Muscle of arm (tissue), 12 donors: Measurements from ENCODE around the gene VAMP4. TPM values are rescaled to one million over a fixed set of nuclear protein-coding genes. Genes with fewer than 3 reads are reported as not detected.

ENCODE experiments used
- DNase-seq: peaks from one replicate; pipeline ENCODE4 v3.0.0-alpha.2; 2013
- polyA plus RNA-seq, 12 donors: library from polyadenylated mRNA; unstranded; fragments of 120-200 nt; gene quantifications; one replicate each; pipeline ENCODE4 v1.2.1, GENCODE V29; 2013; ENCODE audit not compliant: insufficient read length in 12 of 12

The VAMP4 gene
- polyA plus RNA-seq, 12 donors, result 7.2 to 34.3 (median 11.8) TPM; not detected in 1

- no peak for DNase-seq
Observed at GRCh38 chr1:171653796-171654195, 88.1 kb downstream of the VAMP4 start.

- DNase-seq, result no peak
Observed at GRCh38 chr1:171652234-171652822, 89.5 kb downstream of the VAMP4 start, which contains the start of gene MYOC. MYOC (minus strand) TSS chr1:171652688; CDS start chr1:171652611, 77 bp downstream.

Other genes starting within 250 kb of the VAMP4 start
- under 1 TPM in 5 of 12 donors, not detected in 7; 0.08 to 0.26 (median 0.12) TPM for gene MYOCOS, start 119.8 kb downstream of the VAMP4 start, polyA plus RNA-seq
- 10 to 100 TPM in 1 of 12 donors, 1 to 10 TPM in 10, not detected in 1; 1.6 to 13.9 (median 5.9) TPM for gene MYOC, start 89.4 kb downstream of the VAMP4 start, polyA plus RNA-seq
- gene METTL13, start 39.6 kb upstream of the VAMP4 start, polyA plus RNA-seq, result 10 to 100 TPM in 11 of 12 donors, not detected in 1; 18.0 to 28.4 (median 22.8) TPM
- 1 to 10 TPM in 11 of 12 donors, not detected in 1; 2.6 to 6.3 (median 4.2) TPM for gene DNM3, start 99.4 kb upstream of the VAMP4 start, polyA plus RNA-seq